H1 (cell line): ENCODE data around the gene LDHB.

Experiments used
- EZH2 ChIP-seq: fragments of 200-600 bp; sonication (generic); IDR thresholded peaks from 2 replicates; pipeline ENCODE4 v1.7.1; 2012; ENCODE audit warnings: low read depth, mild to moderate bottlenecking, moderate library complexity, low read length, inconsistent platforms; ENCODE audit not compliant: severe bottlenecking
- TAF1 ChIP-seq: IDR thresholded peaks from 2 replicates; pipeline ENCODE4 v1.6.1; 2011; ENCODE audit warnings: mild to moderate bottlenecking, low read depth, low read length
- TF ChIP-seq, protein P1 (sequence below), 3 experiments: IDR thresholded peaks; 1 replicate in 2 of 3; 2 replicates in 1 of 3; pipeline versions ENCODE4 v1.5.1 to v1.6.1; 2011; ENCODE audit warnings: low read length in 3 of 3, mild to moderate bottlenecking in 3 of 3, inconsistent platforms in 2 of 3, low read depth in 1 of 3, moderate library complexity in 1 of 3; ENCODE audit not compliant: insufficient read depth in 1 of 3; ENCODE audit errors: control extremely low read depth in 1 of 3

DNA sequence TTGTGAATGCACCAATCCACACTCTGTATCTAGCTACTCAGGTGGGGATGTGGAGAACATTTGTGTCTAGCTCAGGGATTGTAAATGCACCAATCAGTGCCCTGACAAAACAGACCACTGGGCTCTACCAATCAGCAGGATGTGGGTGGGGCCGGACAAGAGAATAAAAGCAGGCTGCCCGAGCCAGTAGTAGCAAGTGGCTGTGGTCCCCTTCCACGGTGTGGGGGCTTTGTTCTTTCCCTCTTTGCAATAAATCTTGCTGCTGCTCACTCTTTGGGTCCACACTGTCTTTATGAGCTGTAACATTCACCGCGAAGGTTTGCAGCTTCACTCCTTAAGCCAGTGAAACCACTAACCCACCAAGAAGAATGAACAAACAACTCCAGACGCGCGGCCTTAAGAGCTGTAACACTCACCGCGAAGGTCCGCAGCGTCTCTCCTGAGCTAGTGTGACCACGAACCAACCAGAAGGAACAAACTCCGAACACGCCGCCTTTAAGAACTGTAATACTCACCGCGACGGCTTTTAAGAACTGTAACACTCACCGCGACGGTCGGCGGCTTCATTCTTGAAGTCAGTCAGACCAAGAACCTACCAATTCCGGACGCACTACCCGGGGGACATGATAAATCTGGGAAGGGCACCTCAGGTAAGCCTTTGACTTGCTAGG, 4.6 kb upstream of the LDHB start:
- TF ChIP-seq, protein P1, sequence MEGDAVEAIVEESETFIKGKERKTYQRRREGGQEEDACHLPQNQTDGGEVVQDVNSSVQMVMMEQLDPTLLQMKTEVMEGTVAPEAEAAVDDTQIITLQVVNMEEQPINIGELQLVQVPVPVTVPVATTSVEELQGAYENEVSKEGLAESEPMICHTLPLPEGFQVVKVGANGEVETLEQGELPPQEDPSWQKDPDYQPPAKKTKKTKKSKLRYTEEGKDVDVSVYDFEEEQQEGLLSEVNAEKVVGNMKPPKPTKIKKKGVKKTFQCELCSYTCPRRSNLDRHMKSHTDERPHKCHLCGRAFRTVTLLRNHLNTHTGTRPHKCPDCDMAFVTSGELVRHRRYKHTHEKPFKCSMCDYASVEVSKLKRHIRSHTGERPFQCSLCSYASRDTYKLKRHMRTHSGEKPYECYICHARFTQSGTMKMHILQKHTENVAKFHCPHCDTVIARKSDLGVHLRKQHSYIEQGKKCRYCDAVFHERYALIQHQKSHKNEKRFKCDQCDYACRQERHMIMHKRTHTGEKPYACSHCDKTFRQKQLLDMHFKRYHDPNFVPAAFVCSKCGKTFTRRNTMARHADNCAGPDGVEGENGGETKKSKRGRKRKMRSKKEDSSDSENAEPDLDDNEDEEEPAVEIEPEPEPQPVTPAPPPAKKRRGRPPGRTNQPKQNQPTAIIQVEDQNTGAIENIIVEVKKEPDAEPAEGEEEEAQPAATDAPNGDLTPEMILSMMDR (IDR thresholded peaks at IDR 0.05; ENCODE audit: control extremely low read depth in 1 of 3, insufficient read depth in 1 of 3, low read depth in 1 of 3, low read length in 3 of 3) = no peak
- TF ChIP-seq TAF1 (no peak), EZH2 (no peak)
